ENCODE data around the gene CNGB1. TPM values are rescaled to one million over a fixed set of nuclear protein-coding genes. Genes with fewer than 3 reads are reported as not detected.

The CNGB1 gene
- total RNA-seq, 1 experiment from 2014 or later = not detected

DNA sequence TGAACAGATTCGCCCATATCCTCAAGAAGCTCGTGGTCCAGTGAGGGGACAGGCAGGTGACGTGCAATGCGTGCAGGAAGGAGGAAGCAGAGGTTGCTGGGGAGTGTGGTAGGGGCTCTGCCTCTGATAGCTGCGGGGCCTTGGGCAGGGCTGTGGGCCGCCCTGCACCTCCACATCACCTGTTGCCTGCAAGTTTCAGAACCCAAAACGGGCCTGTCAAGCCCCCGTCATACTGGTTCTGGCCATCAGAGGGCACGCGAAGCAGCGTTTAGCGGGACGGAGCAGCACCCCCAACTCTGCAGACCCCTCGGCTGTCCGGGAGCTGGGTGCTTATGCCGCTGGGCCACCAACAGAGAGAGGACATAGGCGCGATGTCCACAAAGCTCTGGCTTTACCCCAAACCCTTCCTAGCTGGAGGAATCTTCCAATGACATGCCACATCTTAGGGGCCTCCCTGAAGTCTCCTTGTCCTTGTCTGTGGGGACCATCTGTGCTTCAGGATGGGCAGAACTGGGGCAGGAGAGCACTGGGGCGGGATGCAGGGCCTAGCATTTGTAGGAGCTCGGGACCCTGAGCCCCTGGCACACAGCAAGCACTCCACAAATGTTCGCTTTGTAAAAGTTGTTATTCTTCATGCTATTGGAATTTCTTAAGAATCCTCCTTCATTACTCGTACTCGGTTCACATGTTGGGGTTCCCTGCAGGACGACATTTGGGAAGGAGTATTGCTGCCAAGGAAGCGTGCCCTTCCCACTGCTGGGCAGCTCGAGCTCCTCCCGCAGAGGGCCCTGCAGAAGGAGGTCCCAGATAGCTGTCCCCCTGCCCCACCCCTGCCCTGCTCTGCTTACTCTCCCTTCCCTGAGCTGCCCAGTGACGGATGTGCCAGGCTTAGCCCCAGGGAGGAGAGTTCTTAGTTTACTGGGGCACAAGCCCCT lies 64.3 kb downstream of the CNGB1 start:
- peaks cover 9% of the 10 kb centered on the region for H3K4me1 Mint-ChIP-seq (ENCODE audit: insufficient read depth, unreplicated experiment)
- no peak overlapping the region for H3K27ac Mint-ChIP-seq (ENCODE audit: low read depth, unreplicated experiment)
- TF ChIP-seq, protein P1, sequence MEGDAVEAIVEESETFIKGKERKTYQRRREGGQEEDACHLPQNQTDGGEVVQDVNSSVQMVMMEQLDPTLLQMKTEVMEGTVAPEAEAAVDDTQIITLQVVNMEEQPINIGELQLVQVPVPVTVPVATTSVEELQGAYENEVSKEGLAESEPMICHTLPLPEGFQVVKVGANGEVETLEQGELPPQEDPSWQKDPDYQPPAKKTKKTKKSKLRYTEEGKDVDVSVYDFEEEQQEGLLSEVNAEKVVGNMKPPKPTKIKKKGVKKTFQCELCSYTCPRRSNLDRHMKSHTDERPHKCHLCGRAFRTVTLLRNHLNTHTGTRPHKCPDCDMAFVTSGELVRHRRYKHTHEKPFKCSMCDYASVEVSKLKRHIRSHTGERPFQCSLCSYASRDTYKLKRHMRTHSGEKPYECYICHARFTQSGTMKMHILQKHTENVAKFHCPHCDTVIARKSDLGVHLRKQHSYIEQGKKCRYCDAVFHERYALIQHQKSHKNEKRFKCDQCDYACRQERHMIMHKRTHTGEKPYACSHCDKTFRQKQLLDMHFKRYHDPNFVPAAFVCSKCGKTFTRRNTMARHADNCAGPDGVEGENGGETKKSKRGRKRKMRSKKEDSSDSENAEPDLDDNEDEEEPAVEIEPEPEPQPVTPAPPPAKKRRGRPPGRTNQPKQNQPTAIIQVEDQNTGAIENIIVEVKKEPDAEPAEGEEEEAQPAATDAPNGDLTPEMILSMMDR (IDR thresholded peaks at IDR 0.05; ENCODE audit: unreplicated experiment) = peak; percentile 76
- no peaks in the 10 kb centered on the region for H3K36me3 Mint-ChIP-seq (ENCODE audit: insufficient read depth, unreplicated experiment)
- CTCF ChIA-PET = interaction anchor here (0.5 to 3.4 kb wide), 26 partner anchors 9 to 554 kb away, joined by 3 to 28 read pairs (median 4); partner anchors contain the start of genes USB1 and ZNF319
- DNase-seq (ENCODE audit: unreplicated experiment) = no peak
- BruUV-seq (replicated peaks) = no TSS peak
- no peaks in the 10 kb centered on the region for H3K9me3 Mint-ChIP-seq (ENCODE audit: unreplicated experiment)
- POLR2A ChIA-PET = interaction anchor here (1.4 kb wide), 1 partner anchor 94 kb away, joined by 3 read pairs; the partner anchor contains the start of gene USB1
- H3K27me3 Mint-ChIP-seq (ENCODE audit: insufficient read depth, unreplicated experiment) = no peaks in the 10 kb centered on the region
- intact Hi-C loops (cut with micrococcal nuclease) = no loop called here
- H3K4me3 Mint-ChIP-seq (ENCODE audit: unreplicated experiment) = no peak overlapping the region

DNA sequence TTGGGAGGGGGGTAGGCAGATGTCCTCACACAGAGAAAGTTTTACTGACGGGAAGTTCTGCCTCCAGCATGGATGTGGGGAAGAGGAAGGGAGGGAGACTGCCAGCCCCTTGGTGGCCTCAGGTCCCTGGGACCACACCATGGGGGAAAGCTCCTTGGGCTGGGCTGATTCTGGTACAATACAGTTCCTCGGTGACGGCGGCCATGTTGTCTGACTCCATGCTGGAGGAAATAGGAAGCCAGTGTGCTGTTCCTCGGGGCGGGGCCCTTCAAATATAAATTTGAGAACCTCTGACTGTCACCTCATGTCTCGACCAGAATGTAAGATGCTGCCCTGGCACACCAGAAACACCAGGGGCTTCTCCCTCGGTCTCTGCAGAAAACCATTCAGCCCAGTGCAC lies 66.8 kb downstream of the CNGB1 start:
- DNase-seq (ENCODE audit: unreplicated experiment) = no peak
- TF ChIP-seq, protein P1 (IDR thresholded peaks at IDR 0.05; ENCODE audit: unreplicated experiment) = no peak
- intact Hi-C loops (cut with micrococcal nuclease) = no loop called here
- no peak overlapping the region for H3K27ac Mint-ChIP-seq (ENCODE audit: low read depth, unreplicated experiment)
- no peaks in the 10 kb centered on the region for H3K27me3 Mint-ChIP-seq (ENCODE audit: insufficient read depth, unreplicated experiment)
- ChIA-PET CTCF (interaction anchor here (0.7 to 8.4 kb wide), 3 partner anchors 35 to 96 kb away, joined by 3 to 88 read pairs (median 3); partner anchors contain the start of genes USB1 and ZNF319), POLR2A (no interaction called here)
- H3K4me3 Mint-ChIP-seq (ENCODE audit: unreplicated experiment) = no peak overlapping the region
- no peaks in the 10 kb centered on the region for H3K36me3 Mint-ChIP-seq (ENCODE audit: insufficient read depth, unreplicated experiment)
- peaks cover 6% of the 10 kb centered on the region for H3K4me1 Mint-ChIP-seq (ENCODE audit: insufficient read depth, unreplicated experiment)
- H3K9me3 Mint-ChIP-seq (ENCODE audit: unreplicated experiment) = no peaks in the 10 kb centered on the region
- no TSS peak for BruUV-seq (replicated peaks)

GRCh38 chr16:57903656-57904055 lies 67.3 kb downstream of the CNGB1 start:
- intact Hi-C loops (cut with micrococcal nuclease) = no loop called here
- ChIA-PET POLR2A (no interaction called here), CTCF (interaction anchor here (0.8 to 8.4 kb wide), 2 partner anchors 36 to 96 kb away, joined by 3 to 88 read pairs; partner anchors contain the start of genes USB1 and ZNF319)
- no peaks in the 10 kb centered on the region for H3K9me3 Mint-ChIP-seq (ENCODE audit: unreplicated experiment)
- H3K36me3 Mint-ChIP-seq (ENCODE audit: insufficient read depth, unreplicated experiment) = no peaks in the 10 kb centered on the region
- TF ChIP-seq, protein P1 (IDR thresholded peaks at IDR 0.05; ENCODE audit: unreplicated experiment) = no peak
- BruUV-seq (replicated peaks) = no TSS peak
- H3K27me3 Mint-ChIP-seq (ENCODE audit: insufficient read depth, unreplicated experiment) = no peaks in the 10 kb centered on the region
- no peak for DNase-seq (ENCODE audit: unreplicated experiment)
- H3K4me1 Mint-ChIP-seq (ENCODE audit: insufficient read depth, unreplicated experiment) = peaks cover 6% of the 10 kb centered on the region
- H3K4me3 Mint-ChIP-seq (ENCODE audit: unreplicated experiment) = no peak overlapping the region
- no peak overlapping the region for H3K27ac Mint-ChIP-seq (ENCODE audit: low read depth, unreplicated experiment)

GRCh38 chr16:57901480-57902069 lies 69.4 kb downstream of the CNGB1 start:
- no TSS peak for BruUV-seq (replicated peaks)
- Mint-ChIP-seq H3K27me3 (ENCODE audit: insufficient read depth, unreplicated experiment) (no peaks in the 10 kb centered on the region), H3K27ac (ENCODE audit: low read depth, unreplicated experiment) (no peak overlapping the region), H3K36me3 (ENCODE audit: insufficient read depth, unreplicated experiment) (no peaks in the 10 kb centered on the region), H3K4me3 (ENCODE audit: unreplicated experiment) (no peak overlapping the region), H3K4me1 (ENCODE audit: insufficient read depth, unreplicated experiment) (peaks cover 6% of the 10 kb centered on the region), H3K9me3 (ENCODE audit: unreplicated experiment) (no peaks in the 10 kb centered on the region)
- DNase-seq (ENCODE audit: unreplicated experiment) = peak; percentile 58
- ChIA-PET CTCF (interaction anchor here (0.7 to 8.4 kb wide), 15 partner anchors 10 to 326 kb away, joined by 3 to 88 read pairs (median 6); partner anchors contain the start of genes CFAP20, USB1 and ZNF319), POLR2A (interaction anchor here (3.0 kb wide), 1 partner anchor 98 kb away, joined by 13 read pairs; the partner anchor contains the start of genes USB1 and ZNF319)
- TF ChIP-seq, protein P1 (IDR thresholded peaks at IDR 0.05; ENCODE audit: unreplicated experiment) = no peak
- intact Hi-C loops (cut with micrococcal nuclease) = no loop called here

All from MCF 10A (cell line).